Neural crest cell (in vitro differentiated cells): Measurements from ENCODE around the gene BTBD10. TPM values are rescaled to one million over a fixed set of nuclear protein-coding genes. Genes with fewer than 3 reads are reported as not detected.
A peak's percentile ranks its signal among the peaks of the same experiment; 100 is the strongest.

Experiments
- DNase-seq: peaks from one replicate; pipeline ENCODE4 v3.0.0; 2021; ENCODE audit warnings: low read depth, mixed read lengths, low spot score
- H3K27ac Mint-ChIP-seq: one replicate; pipeline ENCODE4 v1.8.0; 2021; ENCODE audit warnings: mild to moderate bottlenecking, mixed read lengths; ENCODE audit not compliant: unreplicated experiment
- H3K27me3 Mint-ChIP-seq: 2 replicates; pipeline ENCODE4 v1.8.0; 2021; ENCODE audit warnings: low read depth, mild to moderate bottlenecking, mixed read lengths
- H3K36me3 Mint-ChIP-seq: 2 replicates; pipeline ENCODE4 v1.8.0; 2021; ENCODE audit warnings: low read depth, mild to moderate bottlenecking, mixed read lengths
- H3K4me1 Mint-ChIP-seq: 2 replicates; pipeline ENCODE4 v1.8.0; 2021; ENCODE audit warnings: mixed read lengths
- H3K4me3 Mint-ChIP-seq: one replicate; pipeline ENCODE4 v1.8.0; 2021; ENCODE audit warnings: mild to moderate bottlenecking, mixed read lengths
- H3K9me3 Mint-ChIP-seq: 2 replicates; pipeline ENCODE4 v1.8.0; 2021; ENCODE audit warnings: mixed read lengths
- CTCF ChIP-seq: fragments of 200-600 bp; sonication (generic); conservative IDR thresholded peaks from 2 replicates; pipeline ENCODE4 v1.5.0; 2021; ENCODE audit warnings: antibody characterized with exemption, mild to moderate bottlenecking
- total RNA-seq: library from RNA; stranded (reverse); gene quantifications from 2 replicates; pipeline ENCODE4 v1.2.1, GENCODE V29; 2021

The BTBD10 gene
- total RNA-seq, 1 donor from 2014 or later: 29.0 TPM

- Mint-ChIP-seq H3K9me3 (no peaks in the 10 kb centered on the region), H3K27ac (no peak overlapping the region)
- TF ChIP-seq CTCF: no peak
Observed at GRCh38 chr11:13382751-13383150, 80.3 kb downstream of the BTBD10 start.

GRCh38 chr11:13380731-13381130 lies 82.3 kb downstream of the BTBD10 start:
- no peaks in the 10 kb centered on the region for H3K9me3 Mint-ChIP-seq
- DNase-seq: no peak
- H3K27me3 Mint-ChIP-seq: no peaks in the 10 kb centered on the region
- H3K27ac Mint-ChIP-seq: no peak overlapping the region
- peaks cover 12% of the 10 kb centered on the region for H3K36me3 Mint-ChIP-seq
- H3K4me1 Mint-ChIP-seq: no peaks in the 10 kb centered on the region
- TF ChIP-seq CTCF: no peak
- H3K4me3 Mint-ChIP-seq: no peak overlapping the region

More at GRCh38 chr11:13382751-13383150, 80.3 kb downstream of the BTBD10 start:
- DNase-seq: no peak
- Mint-ChIP-seq H3K4me1 (no peaks in the 10 kb centered on the region), H3K27me3 (no peaks in the 10 kb centered on the region), H3K4me3 (no peak overlapping the region), H3K36me3 (peaks cover 12% of the 10 kb centered on the region)

GRCh38 chr11:13378316-13378715 lies 84.7 kb downstream of the BTBD10 start:
- H3K9me3 Mint-ChIP-seq: no peaks in the 10 kb centered on the region
- no peak overlapping the region for H3K27ac Mint-ChIP-seq
- no peaks in the 10 kb centered on the region for H3K4me1 Mint-ChIP-seq
- H3K27me3 Mint-ChIP-seq: no peaks in the 10 kb centered on the region
- no peak overlapping the region for H3K4me3 Mint-ChIP-seq
- no peak for DNase-seq
- H3K36me3 Mint-ChIP-seq: peaks cover 23% of the 10 kb centered on the region
- TF ChIP-seq CTCF: no peak

GRCh38 chr11:13376838-13377237 lies 86.2 kb downstream of the BTBD10 start:
- H3K36me3 Mint-ChIP-seq: peaks cover 16% of the 10 kb centered on the region
- H3K4me3 Mint-ChIP-seq: no peak overlapping the region
- DNase-seq: no peak
- H3K27ac Mint-ChIP-seq: peak overlapping the region; percentile 44
- no peaks in the 10 kb centered on the region for H3K9me3 Mint-ChIP-seq
- H3K27me3 Mint-ChIP-seq: no peaks in the 10 kb centered on the region
- TF ChIP-seq CTCF: no peak
- H3K4me1 Mint-ChIP-seq: no peaks in the 10 kb centered on the region

- no peak overlapping the region for H3K4me3 Mint-ChIP-seq
- no peak for TF ChIP-seq CTCF
Observed at GRCh38 chr11:13376402-13376801, 86.6 kb downstream of the BTBD10 start.

GRCh38 chr11:13375798-13376197 lies 87.2 kb downstream of the BTBD10 start:
- no peak for TF ChIP-seq CTCF
- H3K9me3 Mint-ChIP-seq: no peaks in the 10 kb centered on the region

More at GRCh38 chr11:13376402-13376801, 86.6 kb downstream of the BTBD10 start:
- H3K36me3 Mint-ChIP-seq: peaks cover 16% of the 10 kb centered on the region
- no peak for DNase-seq
- no peaks in the 10 kb centered on the region for H3K4me1 Mint-ChIP-seq
- H3K27me3 Mint-ChIP-seq: no peaks in the 10 kb centered on the region
- no peak overlapping the region for H3K27ac Mint-ChIP-seq
- H3K9me3 Mint-ChIP-seq: no peaks in the 10 kb centered on the region

More at GRCh38 chr11:13375798-13376197, 87.2 kb downstream of the BTBD10 start:
- DNase-seq: no peak
- peaks cover 16% of the 10 kb centered on the region for H3K36me3 Mint-ChIP-seq
- no peaks in the 10 kb centered on the region for H3K27me3 Mint-ChIP-seq
- H3K27ac Mint-ChIP-seq: no peak overlapping the region
- no peaks in the 10 kb centered on the region for H3K4me1 Mint-ChIP-seq
- H3K4me3 Mint-ChIP-seq: no peak overlapping the region
